Epithelial cell of prostate (primary cell): Measurements from ENCODE around the gene CYP2F1.
"Not testable (repeated sequence)": the region's sequence is repeated elsewhere in the genome, so short reads cannot be mapped to it uniquely, and the experiment has no call there.

Experiments used
- DNase-seq: peaks from one replicate; pipeline ENCODE4 v3.0.0-alpha.2; 2011; ENCODE audit warnings: low read depth, low spot score
- H3K27ac ChIP-seq: fragments of 450-650 bp; 2 replicates; pipeline ENCODE4 v1.5.1; 2017; ENCODE audit warnings: mild to moderate bottlenecking

The CYP2F1 gene

GRCh38 chr19:41126765-41127203 lies 12.6 kb downstream of the CYP2F1 start:
- not testable (repeated sequence) for H3K27ac ChIP-seq, DNase-seq

GRCh38 chr19:41127362-41127761 lies 13.1 kb downstream of the CYP2F1 start:
- DNase-seq, H3K27ac ChIP-seq: not testable (repeated sequence)

- H3K27ac ChIP-seq, DNase-seq: not testable (repeated sequence)
Observed at GRCh38 chr19:41127801-41128300, 13.6 kb downstream of the CYP2F1 start.

- H3K27ac ChIP-seq, result no peak overlapping the region
- DNase-seq, result no peak
Observed at GRCh38 chr19:41128692-41129091, 14.5 kb downstream of the CYP2F1 start.

- no peak overlapping the region for H3K27ac ChIP-seq
- DNase-seq, result no peak
Observed at GRCh38 chr19:41131186-41131585, 17.0 kb downstream of the CYP2F1 start.

GRCh38 chr19:41133260-41133659 lies 19.0 kb downstream of the CYP2F1 start:
- no peak overlapping the region for H3K27ac ChIP-seq
- no peak for DNase-seq

DNA sequence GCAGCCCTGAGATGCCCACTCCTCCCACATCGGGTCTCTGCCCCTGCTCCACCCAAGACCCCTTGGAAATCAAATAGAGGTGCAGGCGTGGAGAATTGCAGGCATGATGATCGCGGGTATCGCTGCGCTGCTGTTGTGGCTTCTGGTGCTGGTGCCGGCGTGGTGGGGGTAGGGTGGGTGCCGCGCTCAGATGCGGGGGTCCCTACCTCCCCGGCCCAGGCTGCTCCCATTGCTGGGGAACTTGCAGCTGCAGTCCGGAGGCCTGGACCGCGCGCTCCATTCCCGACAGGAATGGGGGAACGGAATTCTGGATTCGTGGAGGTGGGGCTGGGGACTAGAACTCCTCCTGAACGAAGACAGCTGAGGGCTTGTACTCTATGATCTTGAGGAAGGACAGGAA lies 20.4 kb downstream of the CYP2F1 start:
- no peak overlapping the region for H3K27ac ChIP-seq
- DNase-seq, result no peak

- not testable (repeated sequence) for DNase-seq, H3K27ac ChIP-seq
Observed at GRCh38 chr19:41135390-41136384, 21.5 kb downstream of the CYP2F1 start.

DNA sequence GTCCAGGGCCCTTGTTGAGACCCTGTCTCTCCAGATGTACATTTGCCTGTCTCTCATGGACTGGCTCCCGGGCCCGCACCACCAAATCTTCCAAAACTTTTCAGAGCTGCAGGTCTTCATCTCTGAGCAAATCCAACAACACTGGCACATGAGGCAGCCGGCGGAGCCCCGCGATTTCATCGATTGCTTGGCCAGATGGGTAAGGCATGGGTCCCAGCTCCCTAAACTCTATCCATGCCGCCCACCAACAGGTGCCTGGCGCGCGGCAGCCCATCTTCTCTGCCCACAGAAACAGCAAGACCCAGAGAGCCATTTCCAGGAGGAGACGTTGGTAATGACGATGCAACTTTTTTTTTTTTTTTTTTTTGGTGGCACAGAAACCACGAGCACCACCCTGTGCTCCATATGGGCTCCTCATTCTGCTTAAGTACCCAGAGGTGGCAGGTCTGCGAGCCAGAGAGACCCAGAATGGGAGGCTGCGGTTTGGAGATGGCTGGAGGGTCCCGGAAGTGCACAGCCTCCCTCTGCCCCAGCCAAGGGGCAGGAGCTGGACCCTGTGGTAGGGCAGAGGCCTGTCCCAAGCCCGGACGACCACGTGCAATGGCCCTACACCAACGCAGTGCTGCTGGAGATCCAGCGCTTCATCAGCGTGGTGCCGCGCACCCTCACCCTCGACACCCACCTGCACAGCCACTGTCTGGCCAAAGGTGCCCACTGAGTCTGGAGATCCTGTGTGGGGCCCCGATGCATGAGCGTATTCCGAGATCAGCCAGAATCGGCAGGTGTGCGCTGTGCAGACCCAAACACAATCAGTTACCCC lies 22.6 kb downstream of the CYP2F1 start:
- no peak for DNase-seq
- H3K27ac ChIP-seq, result no peak overlapping the region

DNA sequence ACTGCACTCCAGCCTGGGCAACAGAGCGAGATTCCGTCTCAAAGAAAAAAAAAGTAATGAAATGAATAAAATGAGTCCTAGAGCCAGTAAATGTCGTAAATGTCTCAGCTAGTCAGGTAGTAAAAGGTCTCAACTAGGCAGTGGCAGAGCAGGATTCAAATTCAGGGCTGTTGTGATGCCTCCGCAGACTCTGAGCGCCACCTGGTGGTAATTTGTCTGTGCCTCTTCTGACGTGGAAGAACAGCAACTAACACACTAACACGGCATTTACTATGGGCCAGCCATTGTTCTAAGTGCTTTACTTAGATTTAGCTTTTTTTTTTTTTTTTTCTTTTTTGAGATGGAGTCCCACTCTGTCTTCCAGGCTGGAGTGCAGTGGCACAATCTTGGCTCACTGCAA lies 30.2 kb downstream of the CYP2F1 start:
- peak; percentile 24 for DNase-seq

GRCh38 chr19:41149831-41150230 lies 35.6 kb downstream of the CYP2F1 start:
- H3K27ac ChIP-seq, result no peak overlapping the region
- DNase-seq, result no peak

More for the DNA sequence above, 30.2 kb downstream of the CYP2F1 start:
- H3K27ac ChIP-seq, result no peak overlapping the region

- DNase-seq, H3K27ac ChIP-seq: not testable (repeated sequence)
Observed at GRCh38 chr19:41150986-41151385, 36.8 kb downstream of the CYP2F1 start.

GRCh38 chr19:41154060-41154459 lies 39.8 kb downstream of the CYP2F1 start:
- no peak for DNase-seq
- H3K27ac ChIP-seq, result no peak overlapping the region

- DNase-seq, result no peak
- no peak overlapping the region for H3K27ac ChIP-seq
Observed at GRCh38 chr19:41156207-41156606, 42.0 kb downstream of the CYP2F1 start.

GRCh38 chr19:41159881-41160280 lies 45.6 kb downstream of the CYP2F1 start:
- no peak for DNase-seq
- H3K27ac ChIP-seq, result no peak overlapping the region

DNA sequence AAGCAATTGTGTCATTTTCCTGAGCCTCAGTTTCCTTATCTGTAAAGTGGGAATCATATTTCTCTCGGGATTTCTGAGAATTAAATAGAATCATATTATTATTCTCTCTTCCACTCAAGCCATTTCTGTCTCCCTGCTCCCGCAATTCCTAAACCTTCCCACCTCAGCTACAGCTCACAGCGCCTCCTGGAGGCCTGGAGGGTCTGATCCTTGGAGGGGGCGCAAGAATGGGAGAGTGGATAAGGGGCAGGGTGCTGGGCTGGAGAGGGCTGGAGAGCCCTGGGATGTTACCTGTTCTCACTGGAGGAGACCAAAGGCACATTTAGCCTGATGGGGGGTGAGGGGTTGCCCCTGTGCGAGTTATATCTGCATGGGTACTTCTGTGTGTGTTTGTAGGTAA lies 47.7 kb downstream of the CYP2F1 start:
- H3K27ac ChIP-seq, result no peak overlapping the region
- no peak for DNase-seq

DNA sequence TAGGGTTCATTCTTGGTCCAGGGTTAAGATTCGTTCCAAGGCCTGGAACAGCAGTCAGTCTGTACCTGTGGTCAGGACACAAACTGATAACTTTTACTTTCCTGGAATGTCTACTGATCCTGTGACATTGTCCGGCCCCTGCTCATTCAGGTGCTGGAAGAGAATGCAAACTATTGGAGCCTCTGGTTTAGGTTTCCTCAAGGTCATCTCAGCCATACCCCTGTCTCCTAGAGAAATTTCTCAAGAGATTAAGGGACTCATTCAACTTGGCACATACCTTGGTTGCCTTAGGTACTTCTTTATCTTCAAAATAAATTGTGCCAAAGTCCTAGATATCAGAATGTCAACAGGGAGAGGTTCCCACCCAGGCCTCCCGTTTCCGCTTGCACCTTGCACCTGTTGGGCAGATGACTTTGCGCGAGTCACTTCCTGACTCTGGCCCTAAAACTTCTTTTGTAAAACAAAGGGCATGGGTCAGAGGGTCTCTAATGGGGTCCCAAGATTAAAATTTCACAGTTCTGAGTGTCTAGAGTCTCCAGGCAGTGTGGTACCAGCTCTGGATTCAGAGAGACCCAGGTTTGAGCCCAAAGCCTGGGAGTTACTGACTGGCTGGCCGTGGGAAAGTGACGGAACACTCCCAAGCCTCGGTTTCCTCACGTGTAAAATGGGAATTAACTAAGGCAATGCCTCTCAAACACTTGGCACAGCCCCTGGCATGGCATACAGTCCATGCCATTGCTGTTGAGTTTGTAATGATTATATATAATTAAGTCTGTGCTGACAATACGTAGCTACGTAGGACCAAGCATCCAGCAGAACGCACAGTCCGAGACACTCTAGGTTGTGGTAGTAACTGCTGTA lies 52.9 kb downstream of the CYP2F1 start:
- H3K27ac ChIP-seq, result no peak overlapping the region
- no peak for DNase-seq

GRCh38 chr19:41172297-41173164 lies 58.3 kb downstream of the CYP2F1 start:
- no peak for DNase-seq
- H3K27ac ChIP-seq, result no peak overlapping the region
